HAP-1 (cell line): ENCODE measurements around the gene MBNL2.
A peak's percentile ranks its signal among the peaks of the same experiment; 100 is the strongest.

Experiments used
- DNase-seq, 2 experiments: peaks; one replicate each; pipeline ENCODE4 v3.0.0-alpha.2; 2016 to 2020; ENCODE audit warnings: low spot score in 2 of 2
- H3K27me3 ChIP-seq: fragments of 250-450 bp; sonication (Bioruptor Pico); 2 replicates; pipeline ENCODE4 v1.5.1; 2020; ENCODE audit warnings: low read depth, mild to moderate bottlenecking, moderate library complexity
- H3K36me3 ChIP-seq: fragments of 250-450 bp; sonication (Bioruptor Pico); replicated peaks from 2 replicates; pipeline ENCODE4 v1.5.1; 2020; ENCODE audit warnings: mild to moderate bottlenecking
- H3K4me1 ChIP-seq: fragments of 250-450 bp; sonication (Bioruptor Pico); 2 replicates; pipeline ENCODE4 v1.5.1; 2020; ENCODE audit warnings: mild to moderate bottlenecking
- H3K4me3 ChIP-seq: fragments of 250-450 bp; sonication (Bioruptor Pico); 2 replicates; pipeline ENCODE4 v1.5.1; 2020; ENCODE audit warnings: mild to moderate bottlenecking, moderate library complexity
- H3K9me3 ChIP-seq: fragments of 250-450 bp; sonication (Bioruptor Pico); 2 replicates; pipeline ENCODE4 v1.5.1; 2020; ENCODE audit warnings: mild to moderate bottlenecking, moderate library complexity
- in situ Hi-C: fragments of 300-500 bp; cut with MboI; formaldehyde crosslinking; loops from 3 replicates; pipeline ENCODE4 v1.14.3; 2020; ENCODE audit warnings: low sequenced_read_pairs, inconsistent platforms, mixed read lengths

Gene MBNL2

GRCh38 chr13:97221989-97222700, at the start of gene MBNL2:
Gene MBNL2, plus strand, starts transcription at chr13:97222333. Its CDS starts 53,903 bp downstream, at chr13:97276236.
- Histone ChIP-seq H3K27me3 (no peaks in the 10 kb centered on the region), H3K4me3 (peak within 1 kb of the TSS; percentile 41), H3K36me3 (no peaks in the 10 kb centered on the region), H3K9me3 (no peaks in the 10 kb centered on the region), H3K4me1 (peaks cover 36% of the 10 kb centered on the region)
- peak; percentile 86 to 92 for DNase-seq
- in situ Hi-C loops: no loop called here

GRCh38 chr13:97174638-97175037, 47.5 kb upstream of the MBNL2 start:
- in situ Hi-C loops: no loop called here
- Histone ChIP-seq H3K4me3 (no peak overlapping the region), H3K4me1 (no peaks in the 10 kb centered on the region), H3K9me3 (no peaks in the 10 kb centered on the region), H3K27me3 (peaks cover 18% of the 10 kb centered on the region; the same call in 1 of the 2 replicates), H3K36me3 (no peaks in the 10 kb centered on the region)
- no peak for DNase-seq

DNA sequence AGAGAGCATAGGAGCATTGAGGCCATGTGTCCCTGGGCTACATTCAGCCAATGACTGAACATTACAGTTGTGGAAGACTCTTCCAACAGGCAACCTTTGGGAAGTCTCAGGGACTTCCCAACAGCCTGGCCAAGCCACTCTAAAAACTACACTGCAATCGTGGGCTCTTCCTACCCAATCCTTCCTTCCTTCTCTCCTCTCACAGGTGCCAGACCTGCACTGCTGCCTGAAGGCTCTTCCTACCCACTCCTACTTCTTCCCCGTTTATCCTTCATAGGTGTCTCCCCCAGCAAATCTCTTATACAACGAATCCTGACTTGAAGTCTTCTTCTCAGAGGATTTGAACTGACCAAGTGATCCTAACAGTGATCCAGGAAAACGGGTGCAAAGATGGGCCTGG, 47.1 kb upstream of the MBNL2 start:
- H3K9me3 ChIP-seq: no peaks in the 10 kb centered on the region
- no peak for DNase-seq
- in situ Hi-C loops: no loop called here
- no peaks in the 10 kb centered on the region for H3K4me1 ChIP-seq
- peaks cover 18% of the 10 kb centered on the region; the same call in 1 of the 2 replicates for H3K27me3 ChIP-seq
- no peaks in the 10 kb centered on the region for H3K36me3 ChIP-seq
- H3K4me3 ChIP-seq: no peak overlapping the region

- Histone ChIP-seq H3K4me1 (no peaks in the 10 kb centered on the region), H3K36me3 (no peaks in the 10 kb centered on the region), H3K9me3 (0 out of 2 replicates have a peak, but pooled peaks cover 2% of the 10 kb centered on the region), H3K4me3 (no peak overlapping the region), H3K27me3 (peaks cover 30% of the 10 kb centered on the region)
- in situ Hi-C loops: no loop called here
- DNase-seq: no peak
Observed at GRCh38 chr13:97179501-97179900, 42.6 kb upstream of the MBNL2 start.

GRCh38 chr13:97182111-97182890, 39.8 kb upstream of the MBNL2 start:
- peaks cover 34% of the 10 kb centered on the region for H3K27me3 ChIP-seq
- H3K4me3 ChIP-seq: no peak overlapping the region
- 0 out of 2 replicates have a peak, but pooled peaks cover 2% of the 10 kb centered on the region for H3K9me3 ChIP-seq
- H3K4me1 ChIP-seq: no peaks in the 10 kb centered on the region
- no peak for DNase-seq
- no peaks in the 10 kb centered on the region for H3K36me3 ChIP-seq
- in situ Hi-C loops: no loop called here

DNA sequence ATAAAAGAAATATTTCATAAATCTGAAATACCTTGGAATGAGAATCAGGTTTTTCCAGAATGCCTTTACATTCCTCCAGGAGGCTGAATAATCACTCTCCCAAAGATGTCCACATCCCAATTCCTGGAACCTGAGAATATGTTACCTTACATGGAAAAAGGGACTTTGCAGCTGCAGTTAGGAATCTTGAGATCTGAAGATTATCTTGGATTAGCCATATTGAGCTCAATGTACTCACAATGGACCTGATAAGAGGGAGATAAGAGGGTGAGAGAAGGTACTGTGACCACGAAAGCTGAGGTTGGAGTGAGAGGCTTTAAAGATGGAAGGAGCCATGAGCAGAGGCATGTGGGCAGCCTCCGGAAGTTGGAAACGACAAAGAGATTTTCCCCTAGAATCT, 36.8 kb upstream of the MBNL2 start:
- in situ Hi-C loops: no loop called here
- 0 out of 2 replicates have a peak, but pooled peaks cover 2% of the 10 kb centered on the region for H3K9me3 ChIP-seq

DNA sequence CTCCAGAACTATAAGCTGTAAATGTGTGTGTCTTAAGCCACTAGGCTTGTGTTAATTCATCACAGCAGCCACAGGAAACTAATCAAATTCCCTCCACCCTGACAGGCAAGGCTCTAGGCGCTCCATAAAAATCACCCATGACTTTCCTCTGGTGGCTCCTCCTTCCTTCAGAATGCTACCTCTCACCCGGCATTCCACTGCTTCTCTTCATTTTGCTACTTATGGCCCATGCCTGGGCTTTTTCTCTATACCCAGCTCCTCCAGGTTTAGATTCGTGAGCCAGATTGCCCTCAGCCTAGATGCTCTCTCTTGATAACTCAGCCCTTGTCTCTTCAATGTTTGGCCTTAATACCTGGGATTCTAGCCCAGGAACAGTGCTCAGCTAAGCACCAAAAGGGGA, 36.4 kb upstream of the MBNL2 start:
- no peak overlapping the region for H3K4me3 ChIP-seq

More for the DNA sequence above, 36.8 kb upstream of the MBNL2 start:
- Histone ChIP-seq H3K36me3 (no peaks in the 10 kb centered on the region), H3K27me3 (peaks cover 31% of the 10 kb centered on the region), H3K4me3 (no peak overlapping the region), H3K4me1 (no peaks in the 10 kb centered on the region)
- DNase-seq: no peak

DNA sequence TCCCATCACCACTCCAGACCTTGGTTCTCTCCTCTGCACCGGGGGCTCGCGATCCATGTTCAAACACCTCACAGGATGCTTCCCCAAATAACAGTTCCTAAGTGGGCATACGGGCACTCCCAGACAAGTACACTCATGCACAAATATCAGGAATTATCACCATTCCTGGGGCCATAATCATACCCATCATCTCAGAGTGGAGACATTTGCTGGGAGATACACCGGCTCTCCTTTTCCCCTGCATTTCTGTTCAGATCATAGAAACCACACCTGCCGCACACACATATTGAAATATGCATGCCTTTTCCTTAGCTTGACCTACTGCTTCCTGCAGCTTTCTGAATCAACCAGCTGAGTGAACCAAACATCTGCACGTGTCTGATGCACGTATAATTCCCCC, 33.9 kb upstream of the MBNL2 start:
- in situ Hi-C loops: no loop called here
- Histone ChIP-seq H3K9me3 (no peaks in the 10 kb centered on the region), H3K27me3 (peaks cover 13% of the 10 kb centered on the region; the same call in 1 of the 2 replicates), H3K36me3 (no peaks in the 10 kb centered on the region), H3K4me3 (no peak overlapping the region), H3K4me1 (peaks cover 3% of the 10 kb centered on the region; the same call in 1 of the 2 replicates)
- DNase-seq: no peak

More for the DNA sequence above, 36.4 kb upstream of the MBNL2 start:
- in situ Hi-C loops: no loop called here
- no peak for DNase-seq
- Histone ChIP-seq H3K4me1 (no peaks in the 10 kb centered on the region; the same call in 1 of the 2 replicates), H3K9me3 (0 out of 2 replicates have a peak, but pooled peaks cover 2% of the 10 kb centered on the region), H3K27me3 (peaks cover 30% of the 10 kb centered on the region), H3K36me3 (no peaks in the 10 kb centered on the region)

DNA sequence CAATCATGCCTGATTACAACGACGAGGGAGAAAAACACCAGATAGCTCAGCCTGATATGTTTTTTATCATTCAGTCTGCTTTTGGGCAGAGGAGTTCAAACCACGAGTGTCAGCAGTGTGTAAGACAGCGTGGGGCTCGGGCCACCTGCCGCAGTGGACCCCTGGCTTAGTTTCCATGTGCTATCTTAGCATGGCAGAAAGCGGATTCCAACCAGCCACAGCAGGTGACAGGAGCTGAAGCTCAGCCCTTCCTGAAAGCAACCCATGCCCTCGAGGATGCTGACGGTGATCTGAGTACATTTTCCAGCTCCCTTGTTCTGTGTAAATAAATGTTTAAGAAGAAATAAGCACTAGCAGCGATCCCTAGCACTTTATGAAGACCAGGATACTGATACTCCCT, 32.2 kb upstream of the MBNL2 start:
- in situ Hi-C loops: no loop called here
- Histone ChIP-seq H3K4me3 (no peak overlapping the region), H3K9me3 (no peaks in the 10 kb centered on the region), H3K27me3 (peaks cover 4% of the 10 kb centered on the region; the same call in 1 of the 2 replicates), H3K36me3 (no peaks in the 10 kb centered on the region), H3K4me1 (peaks cover 3% of the 10 kb centered on the region; the same call in 1 of the 2 replicates)
- no peak for DNase-seq

- no peaks in the 10 kb centered on the region for H3K9me3 ChIP-seq
- H3K4me1 ChIP-seq: peaks cover 3% of the 10 kb centered on the region; the same call in 1 of the 2 replicates
- in situ Hi-C loops: no loop called here
- H3K36me3 ChIP-seq: no peaks in the 10 kb centered on the region
- peak in 1 of 2 experiments; percentile 23 for DNase-seq
- peaks cover 2% of the 10 kb centered on the region; the same call in 1 of the 2 replicates for H3K27me3 ChIP-seq
- no peak overlapping the region for H3K4me3 ChIP-seq
Observed at GRCh38 chr13:97191142-97191541, 31.0 kb upstream of the MBNL2 start.

DNA sequence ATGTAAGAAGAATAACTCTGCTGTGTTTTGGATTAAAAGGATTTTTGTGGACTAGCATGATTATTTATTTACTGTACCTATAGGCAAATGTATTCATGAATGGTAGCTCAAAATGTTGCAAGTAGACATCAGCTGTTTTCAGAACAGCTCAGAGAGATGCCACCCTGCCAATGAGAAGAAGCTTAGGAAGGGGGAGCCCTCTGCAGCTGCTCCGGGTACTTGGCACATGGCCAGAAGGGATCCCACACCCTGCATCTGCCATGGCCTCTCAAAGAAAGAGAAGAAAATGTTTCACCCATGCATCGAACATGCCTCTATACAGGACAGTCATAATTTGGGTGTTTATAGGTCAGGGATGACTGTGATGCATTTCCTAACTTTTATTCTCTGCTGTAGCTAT, 30.5 kb upstream of the MBNL2 start:
- H3K36me3 ChIP-seq: no peaks in the 10 kb centered on the region
- no peak overlapping the region for H3K4me3 ChIP-seq
- in situ Hi-C loops: no loop called here
- H3K4me1 ChIP-seq: peaks cover 3% of the 10 kb centered on the region; the same call in 1 of the 2 replicates
- H3K9me3 ChIP-seq: no peaks in the 10 kb centered on the region
- no peak for DNase-seq
- H3K27me3 ChIP-seq: no peaks in the 10 kb centered on the region

DNA sequence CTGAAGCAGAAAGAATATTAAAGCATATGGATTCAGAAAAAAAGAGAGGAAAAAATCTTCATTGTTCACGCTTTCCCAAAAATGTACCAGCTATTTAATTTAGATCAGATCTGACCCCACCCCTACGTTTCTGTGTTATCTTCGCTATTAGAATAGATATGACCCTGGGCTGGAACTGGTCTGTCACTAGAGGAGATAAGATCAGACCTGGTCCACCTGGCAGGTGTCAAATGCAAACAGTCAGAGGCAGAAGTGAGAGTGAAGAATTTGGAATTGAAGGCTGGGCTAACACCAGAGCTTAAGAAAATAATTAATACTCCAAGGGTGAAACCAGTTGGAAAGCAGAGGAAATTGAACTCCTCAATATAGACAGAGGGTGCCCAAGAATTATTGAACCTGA, 30.0 kb upstream of the MBNL2 start:
- in situ Hi-C loops: no loop called here
- DNase-seq: no peak

DNA sequence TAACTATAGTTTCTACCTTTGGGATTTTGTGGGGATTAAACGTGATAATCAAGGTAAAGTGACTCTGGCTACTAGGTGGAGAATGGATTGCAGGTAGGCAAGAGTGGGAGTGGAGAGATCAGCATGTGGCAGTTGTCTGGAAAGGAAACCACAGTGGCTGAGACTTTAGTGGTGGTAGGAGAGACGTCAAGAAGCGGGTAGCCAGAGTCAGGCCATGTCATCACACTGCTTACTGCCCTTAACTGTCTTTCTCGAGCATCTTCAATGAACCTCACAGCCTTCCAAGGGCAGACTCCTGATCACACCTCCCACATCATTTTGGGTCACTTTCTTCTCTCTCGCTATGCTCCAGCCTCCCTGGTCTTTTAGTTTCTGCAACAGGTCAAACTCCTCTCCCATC, 28.6 kb upstream of the MBNL2 start:
- Histone ChIP-seq H3K27me3 (no peaks in the 10 kb centered on the region), H3K36me3 (no peaks in the 10 kb centered on the region), H3K9me3 (no peaks in the 10 kb centered on the region), H3K4me3 (no peak overlapping the region), H3K4me1 (peaks cover 3% of the 10 kb centered on the region; the same call in 1 of the 2 replicates)
- no peak for DNase-seq
- in situ Hi-C loops: no loop called here

More for the DNA sequence above, 30.0 kb upstream of the MBNL2 start:
- Histone ChIP-seq H3K9me3 (no peaks in the 10 kb centered on the region), H3K36me3 (no peaks in the 10 kb centered on the region), H3K4me1 (peaks cover 3% of the 10 kb centered on the region; the same call in 1 of the 2 replicates), H3K27me3 (no peaks in the 10 kb centered on the region), H3K4me3 (no peak overlapping the region)

DNA sequence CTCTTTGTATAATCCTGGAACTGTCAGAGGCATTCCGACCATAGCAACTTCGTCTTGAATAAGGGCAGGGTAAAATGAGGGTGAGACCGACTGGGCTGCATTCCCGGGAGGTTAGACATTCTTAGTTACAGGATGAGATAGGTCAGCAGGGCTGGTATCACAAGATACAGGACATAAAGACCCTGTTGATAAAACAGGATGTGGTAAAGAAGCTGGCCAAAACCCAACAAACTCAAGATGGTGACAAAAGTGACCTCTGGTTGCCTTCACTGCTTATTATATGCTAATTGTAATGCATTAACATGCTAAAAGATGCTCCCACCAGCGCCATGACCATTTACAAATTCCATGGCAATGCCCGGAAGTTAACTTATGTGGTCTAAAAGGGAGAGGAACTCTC, 27.7 kb upstream of the MBNL2 start:
- Histone ChIP-seq H3K4me1 (peaks cover 3% of the 10 kb centered on the region; the same call in 1 of the 2 replicates), H3K9me3 (no peaks in the 10 kb centered on the region), H3K36me3 (no peaks in the 10 kb centered on the region), H3K4me3 (no peak overlapping the region), H3K27me3 (no peaks in the 10 kb centered on the region)
- in situ Hi-C loops: no loop called here
- DNase-seq: peak in 1 of 2 experiments; percentile 19
